ENCODE results near the gene CCND1.

Gene CCND1

DNA sequence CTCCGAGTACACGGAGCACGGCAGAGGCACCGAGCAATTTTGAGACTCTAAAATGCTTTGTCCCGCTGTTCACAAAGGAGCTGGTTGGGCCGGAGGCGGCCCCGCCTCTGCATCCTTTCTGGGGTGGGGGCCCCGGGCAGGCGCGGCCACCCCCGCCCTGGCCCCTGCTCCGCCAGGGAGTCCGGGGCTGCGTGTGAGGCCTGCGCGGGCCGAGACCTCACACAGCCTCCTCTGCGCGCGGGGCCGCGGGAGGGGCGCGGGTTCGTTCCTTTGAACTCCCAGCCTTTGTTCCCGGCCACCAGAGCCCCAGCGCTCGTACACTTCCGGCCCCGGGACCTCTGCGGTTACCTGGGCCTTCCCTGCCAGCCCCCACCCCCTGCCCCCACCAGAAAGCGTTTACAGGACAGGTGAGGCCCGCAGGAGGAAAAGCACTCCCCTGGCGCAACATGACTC lies 61.3 kb downstream of the CCND1 start:
- H3K9me3 ChIP-seq, result no peaks in the 10 kb centered on the region
- H3K4me1 ChIP-seq (ENCODE audit: control insufficient read depth in 1 of 2, insufficient read depth in 1 of 2, low read depth in 1 of 2, low read length in 1 of 2), result no peaks in the 10 kb centered on the region
- no peak for TF ChIP-seq CTCF (IDR thresholded peaks at IDR 0.05)
- no peak overlapping the region for H3K27ac ChIP-seq
- peaks cover 99% of the 10 kb centered on the region for H3K27me3 ChIP-seq
- H3K36me3 ChIP-seq, result no peaks in the 10 kb centered on the region
- H3K4me3 ChIP-seq (ENCODE audit: low read depth in 1 of 2, low read length in 1 of 2), result no peak overlapping the region

- H3K27ac ChIP-seq, result no peak overlapping the region
- no peak overlapping the region for H3K4me3 ChIP-seq (ENCODE audit: low read depth in 1 of 2, low read length in 1 of 2)
- H3K9me3 ChIP-seq, result no peaks in the 10 kb centered on the region
- no peak for TF ChIP-seq CTCF (IDR thresholded peaks at IDR 0.05)
- no peaks in the 10 kb centered on the region for H3K36me3 ChIP-seq
- no peaks in the 10 kb centered on the region for H3K4me1 ChIP-seq (ENCODE audit: control insufficient read depth in 1 of 2, insufficient read depth in 1 of 2, low read depth in 1 of 2, low read length in 1 of 2)
- H3K27me3 ChIP-seq, result peaks cover 100% of the 10 kb centered on the region
Measured at GRCh38 chr11:69702769-69703452, 62.0 kb downstream of the CCND1 start.

DNA sequence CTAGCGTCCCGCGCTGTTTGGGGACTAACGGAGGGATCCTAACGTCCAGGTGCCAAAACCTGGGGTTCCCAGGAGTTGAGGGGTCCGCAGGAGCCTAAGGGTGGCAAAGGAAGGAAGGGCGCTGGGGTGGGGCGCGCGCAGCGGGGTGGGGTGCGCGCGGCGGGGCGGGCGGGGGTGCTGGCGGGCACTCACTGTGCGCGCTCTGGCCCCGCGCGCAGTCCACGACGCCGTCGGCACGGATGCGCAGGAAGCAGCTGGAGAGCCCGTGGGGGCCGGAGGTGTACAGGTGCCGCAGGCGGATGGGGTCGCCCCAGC lies 62.5 kb downstream of the CCND1 start:
- H3K27ac ChIP-seq, result no peak overlapping the region
- H3K4me3 ChIP-seq (ENCODE audit: low read depth in 1 of 2, low read length in 1 of 2), result no peak overlapping the region
- H3K36me3 ChIP-seq, result no peaks in the 10 kb centered on the region
- H3K9me3 ChIP-seq, result no peaks in the 10 kb centered on the region
- no peak for TF ChIP-seq CTCF (IDR thresholded peaks at IDR 0.05)
- H3K27me3 ChIP-seq, result peaks cover 100% of the 10 kb centered on the region
- H3K4me1 ChIP-seq (ENCODE audit: control insufficient read depth in 1 of 2, insufficient read depth in 1 of 2, low read depth in 1 of 2, low read length in 1 of 2), result no peaks in the 10 kb centered on the region

Data from neutrophil (primary cell).